Stimulated activated CD8-positive, alpha-beta memory T cell treated with anti-CD3 and anti-CD28 coated beads, Interleukin-15, amount 100 ng/mL, for 48 hours (primary cell): Measurements from ENCODE around the gene YY2.
"Not testable (repeated sequence)": the region's sequence is repeated elsewhere in the genome, so short reads cannot be mapped to it uniquely, and the experiment has no call there.

ENCODE experiments used
- DNase-seq, 2 donors: peaks; one replicate each; pipeline ENCODE4 v3.0.0-alpha.2; 2020; ENCODE audit warnings: low read depth in 2 of 2

The YY2 gene

GRCh38 chrX:21855937-21856415, at the start of gene YY2:
TSS of gene YY2 (plus strand) at chrX:21855987. CDS start at chrX:21856485, 498 bp downstream.
- DNase-seq = no peak

GRCh38 chrX:21806691-21807090, 49.1 kb upstream of the YY2 start:
- no peak for DNase-seq

- DNase-seq = no peak
These were observed 44.0 kb upstream of the YY2 start for GRCh38 chrX:21811832-21812231.

GRCh38 chrX:21812628-21813027, 43.2 kb upstream of the YY2 start:
- DNase-seq = no peak

- no peak for DNase-seq
These were observed 42.0 kb upstream of the YY2 start for GRCh38 chrX:21813612-21814368.

- no peak for DNase-seq
These were observed 39.7 kb upstream of the YY2 start for GRCh38 chrX:21816136-21816535.

- DNase-seq = not testable (repeated sequence)
These were observed 35.6 kb upstream of the YY2 start for GRCh38 chrX:21820170-21820569.

- no peak for DNase-seq
These were observed 33.9 kb upstream of the YY2 start for GRCh38 chrX:21821875-21822274.

GRCh38 chrX:21831496-21831895, 24.3 kb upstream of the YY2 start:
- DNase-seq = no peak

GRCh38 chrX:21837056-21837455, 18.7 kb upstream of the YY2 start:
- no peak for DNase-seq

GRCh38 chrX:21838937-21839333, 16.9 kb upstream of the YY2 start:
- no peak for DNase-seq

GRCh38 chrX:21839334-21840192, 16.2 kb upstream of the YY2 start, which contains the start of gene MBTPS2:
TSS of gene MBTPS2 (plus strand) at chrX:21839617. CDS start at chrX:21839735, 118 bp downstream.
- peak; percentile 66 to 67 for DNase-seq

- no peak for DNase-seq
These were observed 15.6 kb upstream of the YY2 start for GRCh38 chrX:21840193-21840545.

- DNase-seq = no peak
These were observed 12.6 kb upstream of the YY2 start for GRCh38 chrX:21843179-21843578.

- DNase-seq = no peak
These were observed 10.7 kb upstream of the YY2 start for GRCh38 chrX:21845096-21845495.

- no peak for DNase-seq
These were observed 8.4 kb upstream of the YY2 start for GRCh38 chrX:21847342-21847741.

GRCh38 chrX:21853578-21853977, 2.2 kb upstream of the YY2 start:
- DNase-seq = no peak

GRCh38 chrX:21856504-21856903, 717 bp downstream of the YY2 start:
- no peak for DNase-seq

GRCh38 chrX:21863241-21863640, 7.5 kb downstream of the YY2 start:
- DNase-seq = no peak

GRCh38 chrX:21865436-21865835, 9.6 kb downstream of the YY2 start:
- no peak for DNase-seq

GRCh38 chrX:21870494-21870893, 14.7 kb downstream of the YY2 start:
- no peak for DNase-seq

- no peak for DNase-seq
These were observed 17.4 kb downstream of the YY2 start for GRCh38 chrX:21873063-21873775.
